HepG2 (cell line): ENCODE results near the gene PARN. TPM values are rescaled to one million over a fixed set of nuclear protein-coding genes. Genes with fewer than 3 reads are reported as not detected.

Source experiments
- CREM ChIP-seq, 2 experiments: sonication (generic) in 1 of 2; formaldehyde crosslinking in 1 of 2; IDR thresholded peaks; 2 replicates each; pipeline versions ENCODE4 v1.4.0 to v1.6.1; 2016 to 2020; ENCODE audit warnings: antibody characterized with exemption in 1 of 2, mild to moderate bottlenecking in 1 of 2, missing genetic modification reagents in 1 of 2
- FOSL2 ChIP-seq: sonication (generic); formaldehyde crosslinking; IDR thresholded peaks from 2 replicates; pipeline ENCODE4 v1.4.0; 2020; ENCODE audit warnings: missing genetic modification reagents
- NFIC ChIP-seq: IDR thresholded peaks from 2 replicates; pipeline ENCODE4 v1.6.1; 2012; ENCODE audit warnings: mild to moderate bottlenecking, low read length, inconsistent platforms
- WIZ ChIP-seq: sonication (generic); formaldehyde crosslinking; IDR thresholded peaks from 2 replicates; pipeline ENCODE4 v1.5.1; 2020; ENCODE audit warnings: mild to moderate bottlenecking, missing genetic modification reagents
- ZFY ChIP-seq: sonication (generic); formaldehyde crosslinking; IDR thresholded peaks from 2 replicates; pipeline ENCODE4 v1.4.0; 2020; ENCODE audit warnings: missing genetic modification reagents
- ZNF124 ChIP-seq: sonication (generic); formaldehyde crosslinking; IDR thresholded peaks from 2 replicates; pipeline ENCODE4 v1.4.0; 2020; ENCODE audit warnings: missing genetic modification reagents
- ZNF382 ChIP-seq: sonication (generic); formaldehyde crosslinking; IDR thresholded peaks from 2 replicates; pipeline ENCODE4 v1.5.0; 2020; ENCODE audit warnings: missing genetic modification reagents, mild to moderate bottlenecking, borderline replicate concordance
- ZNF432 ChIP-seq: sonication (generic); formaldehyde crosslinking; IDR thresholded peaks from 2 replicates; pipeline ENCODE4 v1.5.0; 2020; ENCODE audit warnings: missing genetic modification reagents, mild to moderate bottlenecking, borderline replicate concordance
- ZNF780A ChIP-seq: sonication (generic); formaldehyde crosslinking; IDR thresholded peaks from 2 replicates; pipeline ENCODE4 v1.8.0; 2022; ENCODE audit warnings: mild to moderate bottlenecking, missing genetic modification reagents, moderate library complexity
- ZSCAN25 ChIP-seq: sonication (generic); formaldehyde crosslinking; IDR thresholded peaks from 2 replicates; pipeline ENCODE4 v1.8.0; 2022; ENCODE audit warnings: mild to moderate bottlenecking, missing genetic modification reagents
- polyA plus RNA-seq, 8 experiments: library from polyadenylated mRNA; depleted of rRNA in 3 of 8; stranded (reverse) in 7 of 8; unstranded in 1 of 8; fragments of >200 nt; fragmentation: Illumina TruSeq in 4 of 8; extraction: Trizol in 4 of 8; gene quantifications; 2 replicates each; pipeline versions ENCODE4 v1.2.1 to v1.2.3, GENCODE V29; 2011 to 2016; ENCODE audit warnings: low read depth in 4 of 8, missing spikeins in 1 of 8, mixed read lengths in 1 of 8; ENCODE audit not compliant: insufficient read depth in 1 of 8
- total RNA-seq, 5 experiments: library from RNA; depleted of rRNA; stranded (reverse); fragments of >200 nt; fragmentation: Illumina TruSeq; extraction: Trizol; gene quantifications; 2 replicates each; pipeline ENCODE4 v1.2.3, GENCODE V29; 2016; ENCODE audit warnings: low read depth in 1 of 5
- TF ChIP-seq, protein P1 (sequence below): sonication (generic); formaldehyde crosslinking; conservative IDR thresholded peaks from 2 replicates; pipeline ENCODE4 v1.4.0; 2020; ENCODE audit warnings: missing genetic modification reagents
- TF ChIP-seq, protein P2 (sequence below): sonication (generic); formaldehyde crosslinking; IDR thresholded peaks from 2 replicates; pipeline ENCODE4 v1.9.0; 2021; ENCODE audit warnings: missing genetic modification reagents, mild to moderate bottlenecking, borderline replicate concordance
- TF ChIP-seq, protein P3 (sequence below): sonication (generic); formaldehyde crosslinking; IDR thresholded peaks from 2 replicates; pipeline ENCODE4 v1.8.1; 2023; ENCODE audit warnings: missing genetic modification reagents, inconsistent platforms, borderline replicate concordance
- TF ChIP-seq, protein P4 (sequence below): sonication (generic); formaldehyde crosslinking; IDR thresholded peaks from one replicate; pipeline ENCODE4 v1.5.1; 2020; ENCODE audit warnings: mild to moderate bottlenecking, missing genetic modification reagents; ENCODE audit errors: not compliant biosample characterization

PARN gene
- total and polyA plus RNA-seq, 2 of the 13 experiments (the other 11 are each of a cell fraction or from before 2014, with no cell fraction given) = 13.3 to 47.6 TPM

DNA sequence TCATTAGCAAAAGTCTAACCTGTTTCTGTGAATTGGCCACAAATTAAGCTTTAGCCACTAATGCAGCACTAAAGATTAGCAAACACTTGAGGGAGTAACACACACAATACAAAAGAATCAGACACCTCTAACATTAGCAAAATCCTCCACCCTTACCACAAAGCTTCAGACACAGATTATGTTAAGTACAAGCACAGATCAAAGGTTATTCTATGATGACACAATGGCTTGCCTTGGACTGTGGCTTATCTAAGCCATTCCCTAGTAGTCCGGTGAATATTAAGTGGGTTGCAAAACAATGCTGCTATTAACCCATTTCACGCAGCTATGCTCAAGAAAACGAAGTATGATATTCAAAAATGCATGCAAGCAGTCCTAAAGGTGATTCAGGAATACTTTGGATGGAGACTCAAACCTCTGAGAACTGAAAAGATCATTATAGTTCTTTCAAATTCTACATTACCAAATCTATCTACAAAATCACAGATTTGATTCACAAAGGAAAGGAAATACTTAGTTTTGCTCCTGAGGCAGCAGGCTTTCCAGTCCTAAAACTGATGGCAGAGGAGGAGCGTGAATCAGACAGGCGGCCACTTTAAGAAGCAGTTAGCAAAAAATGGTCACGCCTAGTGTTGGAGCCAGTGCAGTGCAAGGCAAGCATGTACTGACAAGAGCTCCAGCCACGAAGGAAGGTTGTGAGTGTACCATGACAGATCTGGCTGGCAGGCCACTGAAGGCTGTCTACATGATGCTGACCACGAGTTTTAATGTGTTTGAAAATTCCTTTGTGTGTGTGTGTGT, 67.2 kb downstream of the PARN start (continued):
- TF ChIP-seq CREM (IDR thresholded peaks at IDR 0.05) (peak; percentile 83), CREM (CRISPR knock-in tag; IDR thresholded peaks at IDR 0.05) (no peak), ZFY (CRISPR knock-in tag) (no peak), WIZ (CRISPR knock-in tag) (no peak), ZNF780A (CRISPR knock-in tag) (no peak), ZSCAN25 (CRISPR knock-in tag) (no peak), FOSL2 (peak; percentile 72), ZNF432 (CRISPR knock-in tag) (no peak), NFIC (0 out of 2 replicates have a peak, but pooled peaks have one; percentile 19), ZNF382 (no peak), ZNF124 (CRISPR knock-in tag) (peak; percentile 98)
- TF ChIP-seq, protein P1, sequence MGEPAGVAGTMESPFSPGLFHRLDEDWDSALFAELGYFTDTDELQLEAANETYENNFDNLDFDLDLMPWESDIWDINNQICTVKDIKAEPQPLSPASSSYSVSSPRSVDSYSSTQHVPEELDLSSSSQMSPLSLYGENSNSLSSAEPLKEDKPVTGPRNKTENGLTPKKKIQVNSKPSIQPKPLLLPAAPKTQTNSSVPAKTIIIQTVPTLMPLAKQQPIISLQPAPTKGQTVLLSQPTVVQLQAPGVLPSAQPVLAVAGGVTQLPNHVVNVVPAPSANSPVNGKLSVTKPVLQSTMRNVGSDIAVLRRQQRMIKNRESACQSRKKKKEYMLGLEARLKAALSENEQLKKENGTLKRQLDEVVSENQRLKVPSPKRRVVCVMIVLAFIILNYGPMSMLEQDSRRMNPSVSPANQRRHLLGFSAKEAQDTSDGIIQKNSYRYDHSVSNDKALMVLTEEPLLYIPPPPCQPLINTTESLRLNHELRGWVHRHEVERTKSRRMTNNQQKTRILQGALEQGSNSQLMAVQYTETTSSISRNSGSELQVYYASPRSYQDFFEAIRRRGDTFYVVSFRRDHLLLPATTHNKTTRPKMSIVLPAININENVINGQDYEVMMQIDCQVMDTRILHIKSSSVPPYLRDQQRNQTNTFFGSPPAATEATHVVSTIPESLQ (CRISPR knock-in tag) = no peak
- TF ChIP-seq, protein P2, sequence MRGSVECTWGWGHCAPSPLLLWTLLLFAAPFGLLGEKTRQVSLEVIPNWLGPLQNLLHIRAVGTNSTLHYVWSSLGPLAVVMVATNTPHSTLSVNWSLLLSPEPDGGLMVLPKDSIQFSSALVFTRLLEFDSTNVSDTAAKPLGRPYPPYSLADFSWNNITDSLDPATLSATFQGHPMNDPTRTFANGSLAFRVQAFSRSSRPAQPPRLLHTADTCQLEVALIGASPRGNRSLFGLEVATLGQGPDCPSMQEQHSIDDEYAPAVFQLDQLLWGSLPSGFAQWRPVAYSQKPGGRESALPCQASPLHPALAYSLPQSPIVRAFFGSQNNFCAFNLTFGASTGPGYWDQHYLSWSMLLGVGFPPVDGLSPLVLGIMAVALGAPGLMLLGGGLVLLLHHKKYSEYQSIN = no peak
- TF ChIP-seq, protein P3, sequence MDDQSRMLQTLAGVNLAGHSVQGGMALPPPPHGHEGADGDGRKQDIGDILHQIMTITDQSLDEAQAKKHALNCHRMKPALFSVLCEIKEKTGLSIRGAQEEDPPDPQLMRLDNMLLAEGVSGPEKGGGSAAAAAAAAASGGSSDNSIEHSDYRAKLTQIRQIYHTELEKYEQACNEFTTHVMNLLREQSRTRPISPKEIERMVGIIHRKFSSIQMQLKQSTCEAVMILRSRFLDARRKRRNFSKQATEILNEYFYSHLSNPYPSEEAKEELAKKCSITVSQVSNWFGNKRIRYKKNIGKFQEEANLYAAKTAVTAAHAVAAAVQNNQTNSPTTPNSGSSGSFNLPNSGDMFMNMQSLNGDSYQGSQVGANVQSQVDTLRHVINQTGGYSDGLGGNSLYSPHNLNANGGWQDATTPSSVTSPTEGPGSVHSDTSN = no peak
- TF ChIP-seq, protein P4, sequence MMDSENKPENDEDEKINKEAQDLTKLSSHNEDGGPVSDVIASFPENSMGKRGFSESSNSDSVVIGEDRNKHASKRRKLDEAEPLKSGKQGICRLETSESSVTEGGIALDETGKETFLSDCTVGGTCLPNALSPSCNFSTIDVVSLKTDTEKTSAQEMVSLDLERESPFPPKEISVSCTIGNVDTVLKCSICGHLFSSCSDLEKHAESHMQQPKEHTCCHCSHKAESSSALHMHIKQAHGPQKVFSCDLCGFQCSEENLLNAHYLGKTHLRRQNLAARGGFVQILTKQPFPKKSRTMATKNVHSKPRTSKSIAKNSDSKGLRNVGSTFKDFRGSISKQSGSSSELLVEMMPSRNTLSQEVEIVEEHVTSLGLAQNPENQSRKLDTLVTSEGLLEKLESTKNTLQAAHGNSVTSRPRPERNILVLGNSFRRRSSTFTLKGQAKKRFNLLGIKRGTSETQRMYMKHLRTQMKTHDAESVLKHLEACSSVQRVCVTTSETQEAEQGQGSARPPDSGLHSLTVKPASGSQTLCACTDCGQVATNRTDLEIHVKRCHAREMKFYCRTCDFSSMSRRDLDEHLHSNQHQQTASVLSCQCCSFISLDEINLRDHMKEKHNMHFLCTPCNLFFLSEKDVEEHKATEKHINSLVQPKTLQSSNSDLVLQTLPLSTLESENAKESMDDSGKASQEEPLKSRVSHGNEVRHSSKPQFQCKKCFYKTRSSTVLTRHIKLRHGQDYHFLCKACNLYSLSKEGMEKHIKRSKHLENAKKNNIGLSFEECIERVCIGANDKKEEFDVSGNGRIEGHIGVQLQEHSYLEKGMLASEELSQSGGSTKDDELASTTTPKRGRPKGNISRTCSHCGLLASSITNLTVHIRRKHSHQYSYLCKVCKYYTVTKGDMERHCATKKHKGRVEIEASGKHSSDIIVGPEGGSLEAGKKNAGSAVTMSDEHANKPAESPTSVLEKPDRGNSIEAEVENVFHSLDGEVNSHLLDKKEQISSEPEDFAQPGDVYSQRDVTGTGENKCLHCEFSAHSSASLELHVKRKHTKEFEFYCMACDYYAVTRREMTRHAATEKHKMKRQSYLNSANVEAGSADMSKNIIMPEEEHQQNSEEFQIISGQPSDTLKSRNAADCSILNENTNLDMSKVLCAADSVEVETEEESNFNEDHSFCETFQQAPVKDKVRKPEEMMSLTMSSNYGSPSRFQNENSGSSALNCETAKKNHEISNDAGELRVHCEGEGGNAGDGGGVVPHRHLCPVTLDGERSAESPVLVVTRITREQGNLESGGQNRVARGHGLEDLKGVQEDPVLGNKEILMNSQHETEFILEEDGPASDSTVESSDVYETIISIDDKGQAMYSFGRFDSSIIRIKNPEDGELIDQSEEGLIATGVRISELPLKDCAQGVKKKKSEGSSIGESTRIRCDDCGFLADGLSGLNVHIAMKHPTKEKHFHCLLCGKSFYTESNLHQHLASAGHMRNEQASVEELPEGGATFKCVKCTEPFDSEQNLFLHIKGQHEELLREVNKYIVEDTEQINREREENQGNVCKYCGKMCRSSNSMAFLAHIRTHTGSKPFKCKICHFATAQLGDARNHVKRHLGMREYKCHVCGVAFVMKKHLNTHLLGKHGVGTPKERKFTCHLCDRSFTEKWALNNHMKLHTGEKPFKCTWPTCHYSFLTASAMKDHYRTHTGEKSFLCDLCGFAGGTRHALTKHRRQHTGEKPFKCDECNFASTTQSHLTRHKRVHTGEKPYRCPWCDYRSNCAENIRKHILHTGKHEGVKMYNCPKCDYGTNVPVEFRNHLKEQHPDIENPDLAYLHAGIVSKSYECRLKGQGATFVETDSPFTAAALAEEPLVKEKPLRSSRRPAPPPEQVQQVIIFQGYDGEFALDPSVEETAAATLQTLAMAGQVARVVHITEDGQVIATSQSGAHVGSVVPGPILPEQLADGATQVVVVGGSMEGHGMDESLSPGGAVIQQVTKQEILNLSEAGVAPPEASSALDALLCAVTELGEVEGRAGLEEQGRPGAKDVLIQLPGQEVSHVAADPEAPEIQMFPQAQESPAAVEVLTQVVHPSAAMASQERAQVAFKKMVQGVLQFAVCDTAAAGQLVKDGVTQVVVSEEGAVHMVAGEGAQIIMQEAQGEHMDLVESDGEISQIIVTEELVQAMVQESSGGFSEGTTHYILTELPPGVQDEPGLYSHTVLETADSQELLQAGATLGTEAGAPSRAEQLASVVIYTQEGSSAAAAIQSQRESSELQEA (CRISPR knock-in tag) = peak; percentile 14
